Mammary epithelial cell (primary cell): Measurements from ENCODE around the gene OCRL.
"Not testable (repeated sequence)": the region's sequence is repeated elsewhere in the genome, so short reads cannot be mapped to it uniquely, and the experiment has no call there.

Source experiments
- CTCF ChIP-seq, 2 donors: IDR thresholded peaks in 1 of 2; conservative IDR thresholded peaks in 1 of 2; 2 replicates each; pipeline ENCODE4 v1.5.1; 2011 to 2012; ENCODE audit warnings: inconsistent platforms in 2 of 2, low read length in 2 of 2, mild to moderate bottlenecking in 2 of 2, control low read depth in 1 of 2, low read depth in 1 of 2; ENCODE audit not compliant: insufficient read depth in 1 of 2; ENCODE audit errors: extremely low read depth in 1 of 2
- EZH2 ChIP-seq: IDR thresholded peaks from 2 replicates; pipeline ENCODE4 v1.6.1; 2012; ENCODE audit warnings: low read length, inconsistent platforms, borderline replicate concordance

- TF ChIP-seq CTCF (conservative IDR thresholded peaks at IDR 0.05 in 1 of 2, IDR thresholded peaks at IDR 0.05 in 1 of 2; ENCODE audit: extremely low read depth in 1 of 2, insufficient read depth in 1 of 2, low read depth in 1 of 2, low read length in 2 of 2); EZH2: not testable (repeated sequence)
Observed at GRCh38 chrX:129554816-129555215, 14.8 kb downstream of the OCRL start.
